H1 (cell line): ENCODE measurements around the gene MYLK4.

ENCODE experiments used
- ATF2 ChIP-seq: IDR thresholded peaks from 2 replicates; pipeline ENCODE4 v1.6.1; 2012; ENCODE audit warnings: low read length, inconsistent platforms
- CTCF ChIP-seq, 3 experiments: IDR thresholded peaks; 1 replicate in 2 of 3; 2 replicates in 1 of 3; pipeline versions ENCODE4 v1.5.1 to v1.6.1; 2011; ENCODE audit warnings: low read length in 3 of 3, mild to moderate bottlenecking in 3 of 3, inconsistent platforms in 2 of 3, low read depth in 1 of 3, moderate library complexity in 1 of 3; ENCODE audit not compliant: insufficient read depth in 1 of 3; ENCODE audit errors: control extremely low read depth in 1 of 3
- MAX ChIP-seq: IDR thresholded peaks from 2 replicates; pipeline ENCODE4 v1.6.1; 2012; ENCODE audit warnings: inconsistent platforms
- PHF8 ChIP-seq: fragments of 200-600 bp; sonication (generic); conservative IDR thresholded peaks from 2 replicates; pipeline ENCODE4 v1.7.1; 2012; ENCODE audit warnings: low read depth, mild to moderate bottlenecking, inconsistent platforms, low read length, moderate library complexity
- POLR2AphosphoS5 ChIP-seq: IDR thresholded peaks from 2 replicates; pipeline ENCODE4 v1.6.1; 2011; ENCODE audit warnings: low read depth, low read length
- TAF1 ChIP-seq: IDR thresholded peaks from 2 replicates; pipeline ENCODE4 v1.6.1; 2011; ENCODE audit warnings: mild to moderate bottlenecking, low read depth, low read length
- TEAD4 ChIP-seq: IDR thresholded peaks from 2 replicates; pipeline ENCODE4 v1.6.1; 2012; ENCODE audit warnings: low read depth, low read length, inconsistent platforms, mixed read lengths

- TF ChIP-seq POLR2AphosphoS5 (no peak), MAX (no peak), TAF1 (no peak), CTCF (IDR thresholded peaks at IDR 0.05; ENCODE audit: control extremely low read depth in 1 of 3, insufficient read depth in 1 of 3, low read depth in 1 of 3, low read length in 3 of 3) (no peak), ATF2 (no peak), PHF8 (no peak), TEAD4 (no peak)
These were observed 5.9 kb downstream of the MYLK4 start for GRCh38 chr6:2744778-2745177.
